ENCODE results near the gene EFNB1.

GRCh38 chrX:68824152-68824433 is 4.7 kb upstream of the EFNB1 start:
- TF ChIP-seq, protein P1, sequence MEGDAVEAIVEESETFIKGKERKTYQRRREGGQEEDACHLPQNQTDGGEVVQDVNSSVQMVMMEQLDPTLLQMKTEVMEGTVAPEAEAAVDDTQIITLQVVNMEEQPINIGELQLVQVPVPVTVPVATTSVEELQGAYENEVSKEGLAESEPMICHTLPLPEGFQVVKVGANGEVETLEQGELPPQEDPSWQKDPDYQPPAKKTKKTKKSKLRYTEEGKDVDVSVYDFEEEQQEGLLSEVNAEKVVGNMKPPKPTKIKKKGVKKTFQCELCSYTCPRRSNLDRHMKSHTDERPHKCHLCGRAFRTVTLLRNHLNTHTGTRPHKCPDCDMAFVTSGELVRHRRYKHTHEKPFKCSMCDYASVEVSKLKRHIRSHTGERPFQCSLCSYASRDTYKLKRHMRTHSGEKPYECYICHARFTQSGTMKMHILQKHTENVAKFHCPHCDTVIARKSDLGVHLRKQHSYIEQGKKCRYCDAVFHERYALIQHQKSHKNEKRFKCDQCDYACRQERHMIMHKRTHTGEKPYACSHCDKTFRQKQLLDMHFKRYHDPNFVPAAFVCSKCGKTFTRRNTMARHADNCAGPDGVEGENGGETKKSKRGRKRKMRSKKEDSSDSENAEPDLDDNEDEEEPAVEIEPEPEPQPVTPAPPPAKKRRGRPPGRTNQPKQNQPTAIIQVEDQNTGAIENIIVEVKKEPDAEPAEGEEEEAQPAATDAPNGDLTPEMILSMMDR (optimal IDR thresholded peaks at IDR 0.05 in 1 of 3, IDR thresholded peaks at IDR 0.05 in 1 of 3, conservative IDR thresholded peaks at IDR 0.05 in 1 of 3; ENCODE audit: extremely low read depth in 1 of 3, insufficient read depth in 2 of 3, low read length in 3 of 3), result no peak
- TF ChIP-seq EZH2 (IDR thresholded peaks at IDR 0.05; ENCODE audit: low read length), result no peak
